ENCODE measurements around the gene PDCD1. TPM values are rescaled to one million over a fixed set of nuclear protein-coding genes. Genes with fewer than 3 reads are reported as not detected.

The PDCD1 gene
- total RNA-seq, 1 donor from 2014 or later = not detected

- intact Hi-C loops (cut with DNase I) = no loop called here
- TF ChIP-seq CTCF (IDR thresholded peaks at IDR 0.05) = no peak
- H3K9me3 ChIP-seq = no peaks in the 10 kb centered on the region
- no peak for DNase-seq (ENCODE audit: low spot score in 2 of 2)
- H3K4me1 ChIP-seq = no peaks in the 10 kb centered on the region
- H3K36me3 ChIP-seq = no peaks in the 10 kb centered on the region
- H3K4me3 ChIP-seq = no peak overlapping the region
- no peak overlapping the region for H3K27ac ChIP-seq
- H3K27me3 ChIP-seq = no peaks in the 10 kb centered on the region
Observed at GRCh38 chr2:241892299-241893137, 33.8 kb upstream of the PDCD1 start.

GRCh38 chr2:241891988-241892298 is 33.2 kb upstream of the PDCD1 start:
- Histone ChIP-seq H3K27me3 (no peaks in the 10 kb centered on the region), H3K36me3 (no peaks in the 10 kb centered on the region), H3K27ac (no peak overlapping the region), H3K4me3 (no peak overlapping the region), H3K4me1 (no peaks in the 10 kb centered on the region), H3K9me3 (no peaks in the 10 kb centered on the region)
- no peak for DNase-seq (ENCODE audit: low spot score in 2 of 2)
- no peak for TF ChIP-seq CTCF (IDR thresholded peaks at IDR 0.05)
- intact Hi-C loops (cut with DNase I) = no loop called here

- Histone ChIP-seq H3K27me3 (no peaks in the 10 kb centered on the region), H3K4me1 (no peaks in the 10 kb centered on the region), H3K27ac (no peak overlapping the region), H3K4me3 (no peak overlapping the region), H3K36me3 (no peaks in the 10 kb centered on the region), H3K9me3 (no peaks in the 10 kb centered on the region)
- intact Hi-C loops (cut with DNase I) = no loop called here
- DNase-seq (ENCODE audit: low spot score in 2 of 2) = no peak
- TF ChIP-seq CTCF (IDR thresholded peaks at IDR 0.05) = no peak
Observed at GRCh38 chr2:241891315-241891987, 32.8 kb upstream of the PDCD1 start.

- no peaks in the 10 kb centered on the region for H3K9me3 ChIP-seq
- DNase-seq (ENCODE audit: low spot score in 2 of 2) = no peak
- TF ChIP-seq CTCF (IDR thresholded peaks at IDR 0.05) = no peak
- no peaks in the 10 kb centered on the region for H3K27me3 ChIP-seq
- intact Hi-C loops (cut with DNase I) = no loop called here
- no peak overlapping the region for H3K27ac ChIP-seq
- H3K36me3 ChIP-seq = no peaks in the 10 kb centered on the region
- H3K4me3 ChIP-seq = no peak overlapping the region
- H3K4me1 ChIP-seq = no peaks in the 10 kb centered on the region
Observed at GRCh38 chr2:241890524-241891235, 32.0 kb upstream of the PDCD1 start.

GRCh38 chr2:241888641-241889040 is 29.9 kb upstream of the PDCD1 start:
- TF ChIP-seq CTCF (IDR thresholded peaks at IDR 0.05) = no peak
- Histone ChIP-seq H3K9me3 (no peaks in the 10 kb centered on the region), H3K27ac (no peak overlapping the region), H3K4me3 (no peak overlapping the region), H3K36me3 (no peaks in the 10 kb centered on the region), H3K27me3 (no peaks in the 10 kb centered on the region), H3K4me1 (no peaks in the 10 kb centered on the region)
- no peak for DNase-seq (ENCODE audit: low spot score in 2 of 2)
- intact Hi-C loops (cut with DNase I) = no loop called here

Data from ascending aorta (tissue), 2 donors.